A204.1 (cell line): Measurements from ENCODE around the gene TAF4.

Experiments
- FAIRE-seq: peaks from 2 replicates; lab custom pipeline; 2012; peaks lifted over from hg19 to GRCh38; lab: Jason Lieb, UNC

TAF4 gene

DNA sequence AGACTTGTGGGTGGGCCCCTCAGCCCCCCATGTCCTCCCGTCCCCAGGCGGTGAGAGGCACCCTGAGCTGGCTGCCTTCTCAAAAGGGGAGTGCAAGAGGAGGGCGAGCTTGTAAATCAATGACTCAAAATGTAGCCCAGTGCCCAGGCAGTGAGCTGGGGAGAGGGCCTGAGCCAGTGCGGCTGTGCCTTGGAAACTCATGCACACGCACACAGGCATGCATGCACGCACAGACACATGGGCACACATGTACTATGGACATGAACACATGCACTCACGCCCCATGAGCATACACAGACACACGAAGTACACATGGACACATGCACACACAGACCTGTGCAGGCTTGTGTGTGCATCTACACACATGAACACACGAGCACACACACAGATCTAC lies 133.5 kb downstream of the TAF4 start:
- FAIRE-seq, result no peak

- FAIRE-seq, result no peak
These were observed 134.0 kb downstream of the TAF4 start for GRCh38 chr20:61931476-61932198.

GRCh38 chr20:61930776-61931475 lies 134.8 kb downstream of the TAF4 start:
- FAIRE-seq, result no peak

GRCh38 chr20:61929971-61930666 lies 135.6 kb downstream of the TAF4 start:
- FAIRE-seq, result no peak

- no peak for FAIRE-seq
These were observed 136.1 kb downstream of the TAF4 start for GRCh38 chr20:61929561-61929960.

DNA sequence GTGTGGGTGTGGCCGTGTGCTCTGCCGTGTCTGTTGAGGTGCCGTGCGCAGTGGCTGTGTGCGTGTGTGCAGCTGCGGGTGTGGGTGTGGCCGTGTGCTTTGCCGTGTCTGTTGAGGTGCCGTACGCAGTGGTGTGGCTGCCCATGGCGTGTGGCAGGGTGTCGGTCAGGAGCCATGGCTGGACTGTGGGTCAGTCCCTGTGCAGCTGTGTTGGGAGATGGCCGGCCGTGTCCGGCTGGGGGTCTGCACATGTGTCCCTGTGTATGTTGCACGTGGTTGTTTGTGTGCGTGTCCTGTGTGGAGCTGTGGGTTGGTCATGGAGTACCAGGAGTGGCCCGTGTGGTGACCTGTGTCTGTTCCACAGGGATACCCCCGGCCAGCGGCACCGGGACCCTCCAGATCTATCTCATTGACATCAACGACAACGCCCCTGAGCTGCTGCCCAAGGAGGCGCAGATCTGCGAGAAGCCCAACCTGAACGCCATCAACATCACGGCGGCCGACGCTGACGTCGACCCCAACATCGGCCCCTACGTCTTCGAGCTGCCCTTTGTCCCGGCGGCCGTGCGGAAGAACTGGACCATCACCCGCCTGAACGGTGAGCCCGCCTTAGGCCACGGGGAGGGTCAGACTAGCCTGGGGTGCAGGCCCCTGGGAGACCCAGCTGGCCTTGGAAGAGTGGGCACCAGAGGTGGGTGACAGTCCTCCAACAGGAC lies 137.7 kb downstream of the TAF4 start:
- FAIRE-seq, result no peak

DNA sequence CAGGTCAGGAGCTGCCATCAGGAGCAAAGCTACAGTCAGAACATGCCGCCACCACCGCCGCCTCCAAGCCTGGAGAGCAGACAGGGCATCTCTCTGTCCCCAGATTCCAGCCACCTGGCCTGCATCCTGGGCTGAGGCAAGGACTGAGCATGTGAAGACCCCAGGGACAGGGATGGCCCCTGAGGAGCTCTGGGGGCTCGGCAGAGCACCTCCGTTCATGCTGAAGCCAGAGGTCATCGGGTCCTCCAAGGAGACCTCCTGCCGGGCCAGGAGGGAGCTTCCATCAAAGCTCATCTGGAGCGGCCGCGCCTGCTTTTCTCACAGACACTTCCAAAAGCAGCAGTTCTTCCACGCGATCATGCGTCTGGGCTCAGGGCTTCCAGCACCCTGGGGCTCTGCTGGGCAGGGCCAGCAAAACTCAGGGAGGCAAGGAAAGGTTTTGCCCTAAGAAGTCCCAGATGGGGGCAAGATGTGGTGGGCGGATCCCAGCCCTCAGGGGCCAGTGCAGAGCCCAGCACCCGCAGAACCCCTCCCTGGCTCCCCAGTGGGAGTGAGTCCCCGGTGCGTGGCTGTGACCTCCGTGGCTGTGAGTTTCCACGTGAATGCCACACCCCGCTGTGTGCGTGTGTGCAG lies 138.4 kb downstream of the TAF4 start:
- no peak for FAIRE-seq

- no peak for FAIRE-seq
These were observed 138.9 kb downstream of the TAF4 start for GRCh38 chr20:61926796-61927192.

- FAIRE-seq, result no peak
These were observed 139.4 kb downstream of the TAF4 start for GRCh38 chr20:61926253-61926613.

GRCh38 chr20:61925555-61926252 lies 140.0 kb downstream of the TAF4 start:
- FAIRE-seq, result no peak

DNA sequence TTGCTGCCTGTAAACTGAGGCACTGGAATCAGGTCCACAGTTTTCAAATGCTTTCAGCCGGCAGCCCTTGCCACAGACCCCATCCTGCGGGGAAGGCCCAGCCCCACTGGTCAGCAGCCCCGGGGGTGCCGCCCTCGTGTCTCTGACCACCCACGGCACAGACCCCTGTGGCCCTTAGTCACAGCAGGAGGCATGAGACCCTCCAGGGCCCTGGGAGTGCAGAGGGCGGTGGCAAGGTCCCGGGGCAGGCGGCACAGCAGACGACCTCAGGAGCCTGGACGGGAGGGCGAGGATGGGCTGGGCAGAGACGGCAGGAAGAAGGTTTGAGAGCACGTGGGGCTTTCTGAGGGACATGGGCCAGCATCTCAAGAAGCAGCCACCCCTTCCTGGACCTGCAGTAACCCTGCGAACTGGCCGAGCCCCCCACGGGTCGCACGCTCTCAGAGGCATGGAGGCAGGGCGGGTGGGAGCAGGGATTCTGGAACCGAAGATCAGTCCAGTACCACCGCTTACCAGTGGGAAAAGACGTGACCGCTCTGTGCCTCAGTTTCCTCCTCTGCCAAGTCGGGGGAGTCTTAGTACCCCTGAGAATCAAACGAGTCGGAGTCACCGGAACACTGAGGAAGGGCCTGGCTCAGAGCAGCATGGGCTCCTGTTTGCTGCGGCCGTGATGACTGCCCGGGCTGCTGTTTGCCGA lies 140.7 kb downstream of the TAF4 start:
- FAIRE-seq, result no peak
